HepG2 (cell line): ENCODE measurements around the gene SF3B5. TPM values are rescaled to one million over a fixed set of nuclear protein-coding genes. Genes with fewer than 3 reads are reported as not detected.
A peak's percentile ranks its signal among the peaks of the same experiment; 100 is the strongest.

ENCODE experiments used
- CHCHD3 ChIP-seq: sonication (generic); formaldehyde crosslinking; IDR thresholded peaks from 2 replicates; pipeline ENCODE4 v1.8.0; 2022; ENCODE audit warnings: mild to moderate bottlenecking, missing genetic modification reagents, moderate library complexity
- DMTF1 ChIP-seq: sonication (generic); formaldehyde crosslinking; IDR thresholded peaks from 2 replicates; pipeline ENCODE4 v1.4.0; 2020; ENCODE audit warnings: mild to moderate bottlenecking, missing genetic modification reagents
- HDAC1 ChIP-seq: sonication (generic); formaldehyde crosslinking; IDR thresholded peaks from 2 replicates; pipeline ENCODE4 v1.5.1; 2020; ENCODE audit warnings: mild to moderate bottlenecking, missing genetic modification reagents
- HMGA1 ChIP-seq: sonication (generic); formaldehyde crosslinking; conservative IDR thresholded peaks from 2 replicates; pipeline ENCODE4 v1.4.0; 2020; ENCODE audit warnings: missing genetic modification reagents
- HNF1B ChIP-seq: sonication (generic); formaldehyde crosslinking; IDR thresholded peaks from 2 replicates; pipeline ENCODE4 v1.5.1; 2020; ENCODE audit warnings: mild to moderate bottlenecking, moderate library complexity, missing genetic modification reagents
- HNF4A ChIP-seq: sonication (generic); formaldehyde crosslinking; IDR thresholded peaks from 2 replicates; pipeline ENCODE4 v1.4.0; 2020; ENCODE audit warnings: missing genetic modification reagents
- IRF1 ChIP-seq: sonication (generic); formaldehyde crosslinking; IDR thresholded peaks from 2 replicates; pipeline ENCODE4 v1.4.0; 2020; ENCODE audit warnings: low read depth, mild to moderate bottlenecking, missing genetic modification reagents
- NFAT5 ChIP-seq: sonication (generic); formaldehyde crosslinking; IDR thresholded peaks from 2 replicates; pipeline ENCODE4 v1.4.0; 2020; ENCODE audit warnings: missing genetic modification reagents
- PBX2 ChIP-seq: IDR thresholded peaks from 2 replicates; pipeline ENCODE4 v1.6.1; 2016; ENCODE audit warnings: control low read depth
- TFDP1 ChIP-seq: IDR thresholded peaks from 2 replicates; pipeline ENCODE4 v1.6.1; 2016; ENCODE audit warnings: missing compliant biosample characterization, missing genetic modification reagents, borderline replicate concordance
- TRIM22 ChIP-seq: fragments of 450-650 bp; IDR thresholded peaks from 2 replicates; pipeline ENCODE4 v1.6.1; 2017
- YEATS2 ChIP-seq: sonication (generic); formaldehyde crosslinking; IDR thresholded peaks from 2 replicates; pipeline ENCODE4 v1.4.0; 2020; ENCODE audit warnings: missing genetic modification reagents, borderline replicate concordance
- ZNF121 ChIP-seq: sonication (generic); formaldehyde crosslinking; IDR thresholded peaks from 2 replicates; pipeline ENCODE4 v1.5.0; 2020; ENCODE audit warnings: mild to moderate bottlenecking, missing genetic modification reagents
- ZNF256 ChIP-seq: sonication (generic); formaldehyde crosslinking; conservative IDR thresholded peaks from 2 replicates; pipeline ENCODE4 v1.4.0; 2020; ENCODE audit warnings: missing genetic modification reagents
- polyA plus RNA-seq, 8 experiments: library from polyadenylated mRNA; depleted of rRNA in 3 of 8; stranded (reverse) in 7 of 8; unstranded in 1 of 8; fragments of >200 nt; fragmentation: Illumina TruSeq in 4 of 8; extraction: Trizol in 4 of 8; gene quantifications; 2 replicates each; pipeline versions ENCODE4 v1.2.1 to v1.2.3, GENCODE V29; 2011 to 2016; ENCODE audit warnings: low read depth in 4 of 8, missing spikeins in 1 of 8, mixed read lengths in 1 of 8; ENCODE audit not compliant: insufficient read depth in 1 of 8
- total RNA-seq, 5 experiments: library from RNA; depleted of rRNA; stranded (reverse); fragments of >200 nt; fragmentation: Illumina TruSeq; extraction: Trizol; gene quantifications; 2 replicates each; pipeline ENCODE4 v1.2.3, GENCODE V29; 2016; ENCODE audit warnings: low read depth in 1 of 5

The SF3B5 gene
- total and polyA plus RNA-seq, 2 of the 13 experiments (the other 11 are each of a cell fraction or from before 2014, with no cell fraction given): 263 to 292 TPM

GRCh38 chr6:144063744-144064401 is 31.5 kb downstream of the SF3B5 start (continued):
- no peak for TF ChIP-seq NFAT5
- no peak for TF ChIP-seq HNF4A (CRISPR knock-in tag)
- TF ChIP-seq IRF1 (CRISPR knock-in tag): no peak
- no peak for TF ChIP-seq ZNF256 (CRISPR knock-in tag)
- no peak for TF ChIP-seq YEATS2
- TF ChIP-seq ZNF121 (CRISPR knock-in tag): no peak
- TF ChIP-seq DMTF1 (CRISPR knock-in tag): no peak
- no peak for TF ChIP-seq PBX2
- TF ChIP-seq TFDP1: peak; percentile 61
- TF ChIP-seq CHCHD3 (CRISPR knock-in tag): peak; percentile 79; the same call in 1 of the 2 replicates
- no peak for TF ChIP-seq HMGA1 (CRISPR knock-in tag)
- TF ChIP-seq TRIM22: no peak
- peak; percentile 52 for TF ChIP-seq HDAC1 (CRISPR knock-in tag)
- TF ChIP-seq HNF1B: no peak
